HG02678 (cell line): Measurements from ENCODE around the gene PSMA5.
"Not testable (repeated sequence)": the region's sequence is repeated elsewhere in the genome, so short reads cannot be mapped to it uniquely, and the experiment has no call there.

Source experiments
- ATAC-seq: cut with Tn5 transposase; IDR thresholded peaks from one replicate; pipeline ENCODE4 v1.9.1; 2021; ENCODE audit warnings: mild to moderate bottlenecking, moderate library complexity; ENCODE audit not compliant: unreplicated experiment

PSMA5 gene

DNA sequence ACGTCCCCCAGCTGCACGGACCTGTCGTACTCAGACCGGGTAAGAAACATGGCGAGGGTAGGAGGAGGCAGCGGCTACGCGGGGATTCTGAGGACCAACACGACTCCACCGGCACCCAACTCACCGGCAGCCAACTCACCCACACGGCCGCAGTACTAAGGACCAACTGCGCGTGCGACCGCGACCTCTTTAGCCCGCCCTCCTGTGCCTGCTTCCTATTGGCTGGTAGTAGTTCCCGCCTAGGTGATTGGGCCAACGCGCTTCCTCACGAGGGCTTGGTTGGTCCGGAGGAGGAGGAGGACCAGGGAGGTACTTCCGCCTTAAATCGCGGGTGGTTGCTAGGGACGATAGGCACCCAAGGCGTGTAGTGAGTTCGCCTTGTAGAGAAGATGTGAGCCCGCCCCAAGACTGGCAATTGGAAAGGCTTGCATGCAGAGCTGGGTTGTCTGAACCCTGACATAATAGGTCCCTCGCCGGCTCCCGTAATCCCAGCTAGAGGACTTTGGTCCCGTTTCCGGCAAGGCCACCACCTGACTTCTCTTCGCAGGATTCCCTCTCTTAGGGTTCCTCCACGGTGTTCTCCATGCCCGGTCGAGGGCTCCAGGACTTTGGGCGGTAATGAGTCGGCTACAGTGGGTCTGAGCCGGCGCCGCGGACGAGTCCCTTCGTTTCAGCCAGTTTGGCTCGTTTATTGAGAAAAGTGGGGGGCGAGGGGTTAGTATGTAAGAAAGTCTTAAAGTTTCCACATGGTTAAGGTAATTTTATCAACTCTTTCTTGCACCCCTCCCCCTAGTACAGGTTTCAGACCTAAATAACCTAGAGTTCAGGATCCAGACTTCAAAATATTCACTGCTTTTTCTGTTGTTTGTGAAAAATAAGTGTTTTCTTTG, at the start of gene PSMA5:
TSS of gene PSMA5 (minus strand) at position 168 of the 890 bp plus-strand sequence. CDS start at position 50, 118 bp downstream.
- peak; percentile 98 for ATAC-seq

GRCh38 chr1:109475261-109475660, 49.0 kb upstream of the PSMA5 start:
- ATAC-seq, result no peak

- ATAC-seq, result no peak
Observed at GRCh38 chr1:109474697-109475096, 48.4 kb upstream of the PSMA5 start.

GRCh38 chr1:109473284-109474057, 47.2 kb upstream of the PSMA5 start:
- ATAC-seq, result not testable (repeated sequence)

GRCh38 chr1:109472779-109473178, 46.5 kb upstream of the PSMA5 start:
- no peak for ATAC-seq

DNA sequence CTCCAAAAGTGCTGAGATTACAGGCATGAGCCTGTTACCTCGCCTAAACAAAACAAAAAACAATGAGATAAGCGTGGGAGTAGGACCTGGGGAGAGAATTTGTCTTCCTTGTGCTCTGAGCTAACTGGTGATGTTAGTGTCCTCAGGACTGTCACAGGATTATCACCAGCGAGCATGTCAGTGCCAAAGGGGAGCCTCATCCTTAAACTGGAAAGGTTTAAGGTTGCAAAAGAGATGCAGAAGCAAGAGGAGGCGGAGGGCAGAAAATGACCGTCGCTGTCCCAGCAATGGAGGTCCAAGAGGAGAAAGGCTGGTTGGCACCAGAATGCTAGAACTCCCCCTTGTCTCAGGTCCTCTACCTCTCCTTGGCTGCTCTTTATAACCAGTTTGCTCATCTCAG, 44.0 kb upstream of the PSMA5 start:
- no peak for ATAC-seq

DNA sequence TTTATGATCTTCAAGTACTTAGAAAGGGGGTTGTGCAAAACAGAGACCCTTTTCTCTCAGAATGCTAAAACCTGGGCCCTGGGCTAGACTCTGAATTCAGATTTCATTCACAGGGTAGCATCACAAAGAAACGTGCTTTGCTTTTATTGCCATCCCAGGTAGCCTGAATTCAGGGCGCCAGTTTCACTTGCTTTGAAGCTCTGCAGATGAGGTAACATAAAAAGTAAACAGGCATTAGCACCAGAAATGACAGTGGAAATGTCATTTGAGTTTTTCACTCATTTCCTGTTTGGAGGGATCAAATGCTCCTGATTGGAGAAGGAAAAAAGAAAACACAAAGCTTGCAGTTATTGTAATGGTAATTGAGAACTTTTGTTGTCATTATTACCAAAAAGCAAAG, 42.7 kb upstream of the PSMA5 start:
- no peak for ATAC-seq

DNA sequence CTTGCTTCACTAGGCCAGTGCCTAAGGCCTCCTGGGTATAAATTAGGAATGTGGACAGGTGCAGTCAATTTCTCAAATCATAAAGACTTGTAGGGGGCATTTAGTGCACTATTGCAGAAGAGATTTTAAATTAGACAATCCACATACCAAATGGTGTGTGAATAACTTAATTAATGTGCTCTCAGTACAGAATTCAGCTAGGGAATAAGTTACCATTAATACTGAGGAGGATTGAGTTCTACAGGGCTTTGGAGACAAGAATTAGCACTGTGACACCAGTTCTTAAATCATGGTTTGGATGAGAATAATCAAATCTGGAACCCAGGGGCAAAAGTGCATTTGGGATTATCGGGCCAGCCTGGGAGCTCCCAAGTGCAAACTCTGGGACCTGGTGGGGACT, 41.8 kb upstream of the PSMA5 start:
- no peak for ATAC-seq

GRCh38 chr1:109467301-109467777, 41.1 kb upstream of the PSMA5 start:
- ATAC-seq, result no peak

DNA sequence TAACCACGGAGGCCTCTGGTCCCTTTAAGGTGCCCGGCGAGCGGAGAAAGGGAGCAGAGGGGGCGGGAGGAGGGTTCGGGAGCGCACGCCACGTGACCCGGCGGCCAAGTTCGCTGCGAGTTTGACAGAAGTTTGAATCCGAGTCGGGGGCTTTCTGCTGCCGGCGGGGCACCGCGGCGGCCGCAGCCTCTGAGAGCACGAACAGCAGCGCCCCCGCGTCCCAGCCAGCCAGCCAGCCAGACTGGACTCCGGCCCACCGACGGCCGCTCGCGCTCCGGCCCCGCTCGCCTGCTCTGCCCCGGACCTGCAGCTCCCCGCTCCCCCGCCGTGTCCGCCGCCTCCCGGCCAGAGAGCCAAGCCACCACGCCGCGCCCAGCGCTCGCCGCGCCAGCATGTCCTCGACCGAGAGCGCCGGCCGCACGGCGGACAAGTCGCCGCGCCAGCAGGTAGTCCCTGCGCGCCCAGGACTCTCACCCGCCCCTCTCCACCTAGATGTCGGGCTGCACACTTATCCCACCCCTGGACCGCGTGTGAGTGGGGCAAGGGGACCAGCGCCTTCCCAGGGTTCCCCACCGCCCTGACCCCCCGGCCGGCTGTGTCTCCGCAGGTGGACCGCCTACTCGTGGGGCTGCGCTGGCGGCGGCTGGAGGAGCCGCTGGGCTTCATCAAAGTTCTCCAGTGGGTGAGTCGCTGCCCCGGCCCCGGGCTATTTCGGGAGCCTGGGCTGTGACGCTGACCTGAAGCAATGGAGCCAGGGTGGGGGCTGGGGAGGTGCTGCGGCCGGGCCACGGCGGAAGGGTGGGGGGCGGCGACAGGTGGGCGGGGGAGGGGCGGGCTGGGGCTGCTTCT, 40.4 kb upstream of the PSMA5 start, which contains the start of gene SYPL2:
TSS of gene SYPL2 (plus strand) at position 95 of the 849 bp plus-strand sequence. CDS start at position 393, 298 bp downstream.
- ATAC-seq, result no peak

- no peak for ATAC-seq
Observed at GRCh38 chr1:109466125-109466451, 39.8 kb upstream of the PSMA5 start.

DNA sequence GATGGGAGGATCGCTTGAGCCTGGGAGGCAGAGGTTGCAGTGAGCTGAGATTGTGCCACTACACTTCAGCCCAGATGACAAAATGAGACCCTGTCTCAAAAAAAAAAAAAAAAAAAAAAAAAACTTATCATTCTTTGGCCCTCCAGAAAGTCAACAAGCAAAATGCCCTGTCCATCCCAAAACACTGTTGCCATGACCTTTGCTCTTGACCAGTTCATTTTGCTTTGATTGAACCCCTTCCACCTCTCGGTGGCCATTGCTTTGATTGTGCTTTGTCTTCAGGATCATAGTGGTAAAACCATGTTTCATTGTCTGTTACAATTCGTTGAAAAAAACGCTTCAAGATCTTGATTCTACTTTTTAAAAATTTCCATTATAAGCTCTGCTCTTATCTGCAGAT, 31.6 kb upstream of the PSMA5 start:
- no peak for ATAC-seq

- ATAC-seq, result no peak
Observed at GRCh38 chr1:109454497-109455133, 28.4 kb upstream of the PSMA5 start.

GRCh38 chr1:109447524-109447923, 21.3 kb upstream of the PSMA5 start:
- ATAC-seq, result no peak

DNA sequence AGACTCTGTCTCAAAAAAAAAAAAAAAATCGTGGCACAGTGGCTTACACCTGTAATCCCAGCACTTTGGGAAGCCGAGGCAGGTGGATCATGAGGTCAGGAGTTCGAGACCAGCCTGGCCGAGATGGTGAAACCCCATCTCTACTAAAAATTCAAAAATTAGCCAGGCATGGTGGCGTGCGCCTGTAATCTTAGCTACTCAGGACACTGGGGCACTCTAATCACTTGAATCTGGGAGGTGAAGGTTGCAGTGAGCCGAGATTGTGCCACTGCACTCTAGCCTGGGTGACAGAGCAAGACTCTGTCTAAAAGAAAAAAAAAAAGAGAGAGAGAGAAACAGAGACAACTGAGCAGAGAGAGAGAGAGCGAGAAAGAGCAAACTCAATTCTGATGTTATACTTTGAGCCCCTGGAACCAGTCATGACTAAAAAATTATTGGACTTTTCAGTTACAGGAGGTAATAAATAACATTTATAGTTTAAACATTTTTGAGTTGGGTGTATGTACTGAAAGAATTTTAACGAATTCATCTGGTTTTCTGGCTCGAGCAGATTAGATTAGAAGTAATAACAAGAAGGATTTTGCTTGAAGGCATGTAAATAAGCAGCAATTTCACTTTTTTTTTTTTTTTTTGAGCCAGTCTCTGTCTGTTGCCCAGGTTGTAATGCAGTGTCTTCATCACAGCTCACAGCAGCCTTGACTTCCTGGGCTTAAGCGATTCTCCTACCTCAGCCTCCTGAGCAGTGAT, 19.9 kb upstream of the PSMA5 start:
- ATAC-seq, result not testable (repeated sequence)

DNA sequence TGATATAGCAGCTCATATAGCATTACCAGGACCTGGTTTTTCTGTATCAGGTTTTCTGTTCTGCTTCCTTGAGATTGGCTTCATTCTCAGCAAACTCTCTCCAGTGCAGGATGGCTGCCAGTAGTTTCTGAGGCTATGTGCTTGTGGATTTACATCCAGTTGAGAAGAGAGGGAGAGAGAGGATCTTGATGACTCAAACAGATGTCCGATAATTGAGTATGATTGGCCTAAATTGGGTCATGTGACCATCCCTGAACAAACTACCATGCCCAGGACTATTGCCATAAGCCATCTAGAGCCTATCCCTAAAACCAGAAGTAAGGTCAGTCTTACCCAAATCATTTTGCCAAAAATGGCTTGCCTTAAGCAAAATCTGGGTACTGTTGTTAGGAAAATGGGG, 18.1 kb upstream of the PSMA5 start:
- no peak for ATAC-seq

DNA sequence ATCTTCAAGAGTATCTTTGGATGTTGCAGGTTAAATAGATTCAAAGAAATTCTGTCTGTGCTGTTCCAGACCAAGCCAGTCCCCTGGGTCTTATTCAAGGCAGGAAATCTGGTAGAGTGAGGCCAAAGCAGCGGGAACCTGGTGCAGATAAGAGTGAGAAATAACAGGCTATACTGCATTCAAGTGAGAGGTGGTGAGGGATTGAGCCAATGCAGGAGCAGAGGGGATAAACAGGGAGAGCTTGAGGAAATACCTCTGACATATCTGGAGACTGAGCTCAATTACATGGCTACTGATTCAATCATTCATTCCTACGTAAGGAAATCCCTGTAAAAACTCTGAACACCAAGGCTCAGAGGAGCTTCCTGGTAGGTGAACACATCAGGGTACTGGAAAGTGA, 17.2 kb upstream of the PSMA5 start:
- no peak for ATAC-seq

- ATAC-seq, result no peak
Observed at GRCh38 chr1:109441069-109441468, 14.8 kb upstream of the PSMA5 start.

GRCh38 chr1:109438798-109439297, 12.6 kb upstream of the PSMA5 start:
- no peak for ATAC-seq

- no peak for ATAC-seq
Observed at GRCh38 chr1:109434484-109434883, 8.2 kb upstream of the PSMA5 start.
